ENCODE measurements around the gene AP2S1.

DNA sequence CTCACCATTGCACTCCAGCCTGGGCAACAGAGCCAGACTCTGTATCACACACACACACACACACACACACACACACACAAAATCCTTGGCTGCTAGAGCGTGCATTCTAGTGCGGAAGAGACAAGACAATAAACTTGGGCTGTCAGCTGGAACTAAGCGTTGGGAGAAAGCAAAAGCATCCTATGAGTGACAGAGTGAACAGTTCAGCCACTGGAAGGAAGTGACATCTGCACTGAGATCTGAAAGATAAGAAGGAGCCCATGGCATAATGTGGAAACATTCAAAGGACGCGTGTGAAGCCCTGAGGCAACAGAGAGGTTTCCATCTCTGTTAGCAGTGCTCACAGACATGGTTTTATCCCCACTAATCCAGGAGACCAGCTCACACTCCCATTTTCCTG lies 58.7 kb downstream of the AP2S1 start:
- TF ChIP-seq, protein P1, sequence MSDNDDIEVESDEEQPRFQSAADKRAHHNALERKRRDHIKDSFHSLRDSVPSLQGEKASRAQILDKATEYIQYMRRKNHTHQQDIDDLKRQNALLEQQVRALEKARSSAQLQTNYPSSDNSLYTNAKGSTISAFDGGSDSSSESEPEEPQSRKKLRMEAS (IDR thresholded peaks at IDR 0.05; ENCODE audit: insufficient read depth, insufficient read length) = no peak
- TF ChIP-seq, protein P2, sequence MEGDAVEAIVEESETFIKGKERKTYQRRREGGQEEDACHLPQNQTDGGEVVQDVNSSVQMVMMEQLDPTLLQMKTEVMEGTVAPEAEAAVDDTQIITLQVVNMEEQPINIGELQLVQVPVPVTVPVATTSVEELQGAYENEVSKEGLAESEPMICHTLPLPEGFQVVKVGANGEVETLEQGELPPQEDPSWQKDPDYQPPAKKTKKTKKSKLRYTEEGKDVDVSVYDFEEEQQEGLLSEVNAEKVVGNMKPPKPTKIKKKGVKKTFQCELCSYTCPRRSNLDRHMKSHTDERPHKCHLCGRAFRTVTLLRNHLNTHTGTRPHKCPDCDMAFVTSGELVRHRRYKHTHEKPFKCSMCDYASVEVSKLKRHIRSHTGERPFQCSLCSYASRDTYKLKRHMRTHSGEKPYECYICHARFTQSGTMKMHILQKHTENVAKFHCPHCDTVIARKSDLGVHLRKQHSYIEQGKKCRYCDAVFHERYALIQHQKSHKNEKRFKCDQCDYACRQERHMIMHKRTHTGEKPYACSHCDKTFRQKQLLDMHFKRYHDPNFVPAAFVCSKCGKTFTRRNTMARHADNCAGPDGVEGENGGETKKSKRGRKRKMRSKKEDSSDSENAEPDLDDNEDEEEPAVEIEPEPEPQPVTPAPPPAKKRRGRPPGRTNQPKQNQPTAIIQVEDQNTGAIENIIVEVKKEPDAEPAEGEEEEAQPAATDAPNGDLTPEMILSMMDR (IDR thresholded peaks at IDR 0.05; ENCODE audit: extremely low read depth in 1 of 2, insufficient read depth in 1 of 2, low read depth in 1 of 2, low read length in 2 of 2) = no peak
- TF ChIP-seq POLR2A (IDR thresholded peaks at IDR 0.05; ENCODE audit: low read depth, low read length) = no peak

All from endothelial cell of umbilical vein (primary cell).